RWPE2 (cell line): Measurements from ENCODE around the gene STX18.

Experiments used
- ATAC-seq: fragments of 200-7000 bp; cut with Tn5 transposase; 3 replicates; pipeline ENCODE4 v1.9.1; 2021; ENCODE audit warnings: low read depth
- DNase-seq: peaks from one replicate; pipeline ENCODE4 v3.0.0-alpha.2; 2020; ENCODE audit warnings: low spot score
- H3K27ac ChIP-seq: fragments of 450-650 bp; 2 replicates; pipeline ENCODE4 v1.5.1; 2017; ENCODE audit warnings: mild to moderate bottlenecking; ENCODE audit not compliant: poor library complexity, severe bottlenecking
- H3K27me3 ChIP-seq: fragments of 250-450 bp; sonication (Bioruptor Pico); 2 replicates; pipeline ENCODE4 v1.5.1; 2021; ENCODE audit warnings: mild to moderate bottlenecking, moderate library complexity; ENCODE audit not compliant: insufficient read depth, poor library complexity, severe bottlenecking
- H3K36me3 ChIP-seq: fragments of 250-450 bp; sonication (Bioruptor Pico); 2 replicates; pipeline ENCODE4 v1.5.1; 2020; ENCODE audit warnings: low read depth, mild to moderate bottlenecking, moderate library complexity
- H3K4me1 ChIP-seq: fragments of 250-450 bp; sonication (Bioruptor Pico); 2 replicates; pipeline ENCODE4 v1.5.1; 2021; ENCODE audit warnings: mild to moderate bottlenecking, moderate library complexity; ENCODE audit not compliant: insufficient read depth, poor library complexity, severe bottlenecking
- H3K4me3 ChIP-seq: fragments of 250-450 bp; sonication (Bioruptor Pico); 2 replicates; pipeline ENCODE4 v1.5.1; 2021; ENCODE audit warnings: mild to moderate bottlenecking, moderate library complexity; ENCODE audit not compliant: severe bottlenecking
- H3K9me3 ChIP-seq: fragments of 250-450 bp; sonication (Bioruptor Pico); 2 replicates; pipeline ENCODE4 v1.5.1; 2021; ENCODE audit warnings: mild to moderate bottlenecking, moderate library complexity; ENCODE audit not compliant: severe bottlenecking
- TF ChIP-seq, protein P1 (sequence below): fragments of 450-650 bp; IDR thresholded peaks from one replicate; pipeline ENCODE4 v1.5.1; 2017; ENCODE audit warnings: mild to moderate bottlenecking, moderate library complexity; ENCODE audit not compliant: poor library complexity, severe bottlenecking

STX18 gene

DNA sequence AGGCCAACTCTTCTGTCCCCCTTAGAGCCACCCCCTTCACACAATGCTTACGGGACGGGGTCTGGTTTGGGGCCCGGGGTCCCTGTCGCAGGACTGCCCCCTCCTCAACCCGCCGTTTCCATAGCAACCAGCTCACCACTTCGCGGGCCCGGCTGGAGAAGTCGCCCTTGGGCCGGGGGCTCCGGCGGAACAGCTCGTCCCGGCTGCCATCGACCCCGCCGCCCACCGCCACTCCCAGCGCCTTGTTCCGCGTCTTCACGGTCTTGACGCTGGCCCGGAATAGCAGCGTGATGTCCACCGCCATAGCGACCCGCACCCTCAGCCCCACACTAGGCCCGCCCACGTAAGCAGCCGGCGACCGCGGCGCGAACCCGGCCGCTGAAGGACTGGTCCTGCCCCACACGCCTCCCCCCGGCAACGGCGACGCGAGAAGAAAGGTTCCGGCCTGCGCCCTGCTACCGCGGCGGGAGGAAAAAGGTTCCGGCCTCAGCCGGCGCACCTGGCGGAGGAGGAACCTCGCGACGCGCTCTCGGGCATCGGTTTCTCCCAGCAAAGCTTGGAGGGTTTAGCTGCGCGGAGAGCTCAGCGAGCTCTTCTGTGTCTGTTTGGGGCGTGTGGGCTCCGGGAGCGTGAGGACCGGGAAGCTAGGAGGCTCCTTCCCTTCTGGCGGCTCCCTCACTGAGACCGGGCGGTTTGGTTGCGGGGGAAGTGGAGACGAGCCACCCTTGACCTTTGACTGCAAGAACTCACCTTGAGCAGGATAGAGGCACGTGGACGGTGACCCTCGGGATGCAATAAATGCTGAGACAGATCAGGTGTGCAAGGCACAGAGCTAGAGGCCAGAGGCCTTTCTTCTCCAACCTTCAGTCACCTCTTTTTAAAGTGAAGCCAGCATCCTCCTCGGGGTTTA lies at the start of gene STX18:
TSS of gene STX18 (minus strand) at position 388 of the 910 bp plus-strand sequence. CDS start at position 304, 84 bp downstream.
- H3K27ac ChIP-seq, result peak within 1 kb of the TSS; percentile 21
- peak within 1 kb of the TSS; percentile 76 for H3K4me3 ChIP-seq
- TF ChIP-seq, protein P1, sequence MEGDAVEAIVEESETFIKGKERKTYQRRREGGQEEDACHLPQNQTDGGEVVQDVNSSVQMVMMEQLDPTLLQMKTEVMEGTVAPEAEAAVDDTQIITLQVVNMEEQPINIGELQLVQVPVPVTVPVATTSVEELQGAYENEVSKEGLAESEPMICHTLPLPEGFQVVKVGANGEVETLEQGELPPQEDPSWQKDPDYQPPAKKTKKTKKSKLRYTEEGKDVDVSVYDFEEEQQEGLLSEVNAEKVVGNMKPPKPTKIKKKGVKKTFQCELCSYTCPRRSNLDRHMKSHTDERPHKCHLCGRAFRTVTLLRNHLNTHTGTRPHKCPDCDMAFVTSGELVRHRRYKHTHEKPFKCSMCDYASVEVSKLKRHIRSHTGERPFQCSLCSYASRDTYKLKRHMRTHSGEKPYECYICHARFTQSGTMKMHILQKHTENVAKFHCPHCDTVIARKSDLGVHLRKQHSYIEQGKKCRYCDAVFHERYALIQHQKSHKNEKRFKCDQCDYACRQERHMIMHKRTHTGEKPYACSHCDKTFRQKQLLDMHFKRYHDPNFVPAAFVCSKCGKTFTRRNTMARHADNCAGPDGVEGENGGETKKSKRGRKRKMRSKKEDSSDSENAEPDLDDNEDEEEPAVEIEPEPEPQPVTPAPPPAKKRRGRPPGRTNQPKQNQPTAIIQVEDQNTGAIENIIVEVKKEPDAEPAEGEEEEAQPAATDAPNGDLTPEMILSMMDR, result no peak
- H3K4me1 ChIP-seq, result peaks cover 12% of the 10 kb centered on the region
- H3K27me3 ChIP-seq, result no peaks in the 10 kb centered on the region
- ATAC-seq (peak; percentile 95), DNase-seq (peak; percentile 81)
- H3K36me3 ChIP-seq, result peaks cover 13% of the 10 kb centered on the region
- no peaks in the 10 kb centered on the region for H3K9me3 ChIP-seq

DNA sequence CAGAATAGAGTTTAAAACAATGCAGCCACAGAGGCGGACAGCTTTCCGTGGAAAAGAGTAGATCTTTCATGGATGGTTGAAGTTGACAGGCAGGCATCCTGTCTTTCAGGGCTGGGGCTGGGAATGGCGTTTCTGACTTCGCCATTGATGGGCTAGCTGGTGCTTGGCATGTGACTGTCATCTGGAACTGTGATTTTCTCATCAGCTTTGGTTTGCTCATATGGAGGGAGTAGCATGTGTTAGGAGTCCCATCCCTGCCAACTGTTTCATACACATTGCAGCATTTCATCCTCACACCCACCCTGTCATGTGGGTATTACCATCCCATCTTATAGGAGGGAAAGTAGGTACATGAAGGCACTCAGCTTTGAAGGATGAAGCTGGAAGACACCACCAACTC lies 49.2 kb upstream of the STX18 start:
- Histone ChIP-seq H3K27me3 (no peaks in the 10 kb centered on the region), H3K4me1 (peaks cover 5% of the 10 kb centered on the region), H3K9me3 (no peaks in the 10 kb centered on the region), H3K27ac (no peak overlapping the region), H3K4me3 (no peak overlapping the region), H3K36me3 (no peaks in the 10 kb centered on the region)
- TF ChIP-seq, protein P1, result no peak
- ATAC-seq (no peak), DNase-seq (no peak)

DNA sequence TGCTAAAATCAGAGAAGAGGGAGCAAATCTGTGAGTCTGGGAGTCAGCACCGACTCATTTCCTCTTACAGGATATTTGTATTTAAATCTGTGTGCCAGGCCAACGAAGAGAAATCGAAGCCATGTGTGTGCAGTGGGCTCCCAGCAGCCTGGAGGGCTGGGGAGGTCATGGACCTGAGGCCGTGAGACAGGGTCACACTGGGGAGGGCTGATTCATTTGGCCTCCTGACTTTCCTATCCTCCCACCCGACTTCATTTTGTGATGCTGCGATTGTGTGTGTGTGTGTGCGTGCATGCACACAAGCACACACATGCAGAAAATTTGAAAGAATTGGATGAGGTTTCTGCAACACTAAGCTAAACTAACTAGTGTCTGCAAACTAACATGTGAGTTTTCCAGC lies 48.7 kb upstream of the STX18 start:
- H3K27me3 ChIP-seq, result no peaks in the 10 kb centered on the region
- 0 out of 3 replicates have a peak, but pooled peaks have one; percentile 23 for ATAC-seq

DNA sequence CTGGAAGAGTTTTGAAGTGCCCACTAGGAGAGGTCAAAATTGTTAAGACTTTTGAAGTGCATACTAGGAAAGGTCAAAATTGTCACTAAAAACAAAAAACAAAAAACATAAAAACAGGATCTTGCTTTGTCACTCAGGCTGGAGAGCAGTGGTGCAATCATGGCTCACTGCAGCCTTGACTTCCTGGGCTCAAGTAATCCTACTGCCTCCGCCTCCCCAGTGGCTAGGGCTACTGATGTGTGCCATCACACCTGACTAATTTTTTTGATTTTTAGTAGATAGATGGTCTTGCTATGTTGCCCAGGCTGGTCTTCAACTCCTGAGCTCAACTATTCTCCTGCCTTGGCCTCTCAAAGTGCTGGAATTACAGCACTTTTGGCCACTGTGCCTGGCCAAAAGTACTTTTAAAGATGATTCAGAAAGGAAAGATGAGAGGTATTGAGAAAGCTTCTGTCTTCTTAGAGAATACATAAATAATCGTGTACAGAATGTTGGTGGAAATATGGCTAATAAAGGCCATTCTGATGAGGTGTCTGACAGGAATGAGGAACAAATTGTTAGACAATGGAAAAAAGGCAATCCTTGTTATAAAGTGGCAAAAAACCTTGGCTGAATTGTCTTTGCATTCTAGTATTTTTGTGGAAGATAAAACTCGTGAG lies 43.3 kb upstream of the STX18 start:
- Histone ChIP-seq H3K27ac (peak overlapping the region; percentile 75), H3K9me3 (no peaks in the 10 kb centered on the region), H3K27me3 (no peaks in the 10 kb centered on the region), H3K4me3 (no peak overlapping the region), H3K4me1 (peaks cover 27% of the 10 kb centered on the region), H3K36me3 (no peaks in the 10 kb centered on the region)
- ATAC-seq (peak; percentile 88), DNase-seq (no peak)
- TF ChIP-seq, protein P1, result no peak

More for the DNA sequence above, 48.7 kb upstream of the STX18 start:
- Histone ChIP-seq H3K4me3 (no peak overlapping the region), H3K9me3 (no peaks in the 10 kb centered on the region), H3K36me3 (no peaks in the 10 kb centered on the region), H3K27ac (no peak overlapping the region), H3K4me1 (peaks cover 8% of the 10 kb centered on the region)
- no peak for DNase-seq
- TF ChIP-seq, protein P1, result no peak
